Adrenal gland (tissue), 12 donors: Measurements from ENCODE around the gene KDM4C. TPM values are rescaled to one million over a fixed set of nuclear protein-coding genes. Genes with fewer than 3 reads are reported as not detected.

Source experiments
- DNase-seq, 7 donors: peaks; one replicate each; pipeline ENCODE4 v3.0.0-alpha.2; 2019 to 2020
- H3K27ac ChIP-seq, 5 donors: fragments of 200-600 bp; sonication (generic) in 4 of 5; 1 replicate in 3 of 5; 2 replicates in 2 of 5; pipeline versions ENCODE4 v1.5.1 to v1.8.0; 2016 to 2020; ENCODE audit warnings: mild to moderate bottlenecking in 1 of 5
- H3K27me3 ChIP-seq: fragments of 200-600 bp; 2 replicates; pipeline ENCODE4 v1.8.0; 2021
- H3K36me3 ChIP-seq, 2 donors: fragments of 200-600 bp; replicated peaks in 1 of 2; 1 replicate in 1 of 2; 2 replicates in 1 of 2; pipeline versions ENCODE4 v1.5.1 to v1.8.0; 2018 to 2022
- H3K4me1 ChIP-seq, 2 donors: fragments of 200-600 bp; replicated peaks in 1 of 2; 1 replicate in 1 of 2; 2 replicates in 1 of 2; pipeline versions ENCODE4 v1.5.1 to v1.8.0; 2018 to 2021
- H3K4me3 ChIP-seq, 4 donors: fragments of 200-600 bp; sonication (generic) in 3 of 4; one replicate each; pipeline ENCODE4 v1.5.1; 2016 to 2018
- H3K9me3 ChIP-seq, 3 donors: fragments of 200-600 bp; sonication (generic) in 1 of 3; replicated peaks in 1 of 3; 1 replicate in 2 of 3; 2 replicates in 1 of 3; pipeline versions ENCODE4 v1.5.1 to v1.8.0; 2016 to 2021
- POLR2A ChIP-seq, 2 donors: fragments of 450-650 bp; IDR thresholded peaks; one replicate each; pipeline ENCODE4 v1.6.1; 2017; ENCODE audit warnings: antibody characterized with exemption in 2 of 2, mild to moderate bottlenecking in 2 of 2, moderate library complexity in 1 of 2
- WGBS, 4 donors: extraction: QIAGEN DNeasy Blood & Tissue Kit in 2 of 4; methylation state at CpG; one replicate each; pipeline versions ENCODE4 v1.1.5 to v1.1.7; 2013 to 2017; 5-methylcytosine and 5-hydroxymethylcytosine counted together
- intact Hi-C, 2 donors: fragments of 100-400 bp; cut with DNase I; formaldehyde crosslinking; loops; one replicate each; pipeline versions ENCODE4 v1.14.1 to v1.15.0; 2022 to 2023
- polyA plus RNA-seq, 3 donors: library from polyadenylated mRNA; stranded (reverse); fragments of 200-250 nt in 2 of 3; fragments of 350-450 nt in 1 of 3; fragmentation: Illumina TruSeq in 1 of 3; extraction: RNeasy Lipid Tissue Mini Kit (QIAGEN cat#74804) in 1 of 3; gene quantifications; one replicate each; pipeline ENCODE4 v1.2.3, GENCODE V29; 2013 to 2014
- total RNA-seq, 9 donors: library from RNA; depleted of rRNA in 4 of 9; stranded (reverse); fragments of >200 nt in 4 of 9; fragments of 120-200 nt in 1 of 9; fragmentation: NEBNext Ultra II Directional in 1 of 9; extraction: Animal tissue kit (Norgen Biotek cat#: 25700) in 1 of 9; gene quantifications; one replicate each; pipeline versions ENCODE4 v1.1.0 to v1.2.4, GENCODE V29; 2013 to 2023
- TF ChIP-seq, protein P1 (sequence below), 6 experiments: fragments of 450-650 bp in 4 of 6; fragments of 200-600 bp in 2 of 6; sonication (generic) in 1 of 6; IDR thresholded peaks; 1 replicate in 5 of 6; 2 replicates in 1 of 6; pipeline versions ENCODE4 v1.5.1 to v1.8.0; 2016 to 2021; ENCODE audit warnings: antibody characterized with exemption in 6 of 6, mild to moderate bottlenecking in 2 of 6, moderate library complexity in 1 of 6
- donor health status: healthy with polysubstance abuse.
- donor health status: Bipolar disorder and iron deficiency.
- donor health status: DM: yes; HTN: yes; CAD: no.
- donor health status: DM: no; HTN: no; CAD: no.
- donor health status: DM: no; HTN: no; CAD: no.
- donor health status: DM: yes; HTN: yes; CAD: no.

Gene KDM4C
- total and polyA plus RNA-seq, 12 donors: 7.9 to 33.4 (median 23.3) TPM

GRCh38 chr9:7169717-7170389 lies 412.1 kb downstream of the KDM4C start:
- Histone ChIP-seq H3K4me3 (no peak overlapping the region), H3K4me1 (no peaks in the 10 kb centered on the region), H3K36me3 (peaks cover 0 to 10% of the 10 kb centered on the region in 2 donors), H3K27me3 (no peaks in the 10 kb centered on the region), H3K9me3 (no peaks in the 10 kb centered on the region), H3K27ac (no peak overlapping the region)
- no peak for TF ChIP-seq POLR2A (IDR thresholded peaks at IDR 0.05)
- TF ChIP-seq, protein P1, sequence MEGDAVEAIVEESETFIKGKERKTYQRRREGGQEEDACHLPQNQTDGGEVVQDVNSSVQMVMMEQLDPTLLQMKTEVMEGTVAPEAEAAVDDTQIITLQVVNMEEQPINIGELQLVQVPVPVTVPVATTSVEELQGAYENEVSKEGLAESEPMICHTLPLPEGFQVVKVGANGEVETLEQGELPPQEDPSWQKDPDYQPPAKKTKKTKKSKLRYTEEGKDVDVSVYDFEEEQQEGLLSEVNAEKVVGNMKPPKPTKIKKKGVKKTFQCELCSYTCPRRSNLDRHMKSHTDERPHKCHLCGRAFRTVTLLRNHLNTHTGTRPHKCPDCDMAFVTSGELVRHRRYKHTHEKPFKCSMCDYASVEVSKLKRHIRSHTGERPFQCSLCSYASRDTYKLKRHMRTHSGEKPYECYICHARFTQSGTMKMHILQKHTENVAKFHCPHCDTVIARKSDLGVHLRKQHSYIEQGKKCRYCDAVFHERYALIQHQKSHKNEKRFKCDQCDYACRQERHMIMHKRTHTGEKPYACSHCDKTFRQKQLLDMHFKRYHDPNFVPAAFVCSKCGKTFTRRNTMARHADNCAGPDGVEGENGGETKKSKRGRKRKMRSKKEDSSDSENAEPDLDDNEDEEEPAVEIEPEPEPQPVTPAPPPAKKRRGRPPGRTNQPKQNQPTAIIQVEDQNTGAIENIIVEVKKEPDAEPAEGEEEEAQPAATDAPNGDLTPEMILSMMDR (IDR thresholded peaks at IDR 0.05): no peak
- peak in 2 of 7 donors; percentile 21 to 39 for DNase-seq
- intact Hi-C loops: no loop called here
- WGBS, 4 donors: 75 to 83% (median 79%) methylated on average over 3 of the region's 3 CpGs

DNA sequence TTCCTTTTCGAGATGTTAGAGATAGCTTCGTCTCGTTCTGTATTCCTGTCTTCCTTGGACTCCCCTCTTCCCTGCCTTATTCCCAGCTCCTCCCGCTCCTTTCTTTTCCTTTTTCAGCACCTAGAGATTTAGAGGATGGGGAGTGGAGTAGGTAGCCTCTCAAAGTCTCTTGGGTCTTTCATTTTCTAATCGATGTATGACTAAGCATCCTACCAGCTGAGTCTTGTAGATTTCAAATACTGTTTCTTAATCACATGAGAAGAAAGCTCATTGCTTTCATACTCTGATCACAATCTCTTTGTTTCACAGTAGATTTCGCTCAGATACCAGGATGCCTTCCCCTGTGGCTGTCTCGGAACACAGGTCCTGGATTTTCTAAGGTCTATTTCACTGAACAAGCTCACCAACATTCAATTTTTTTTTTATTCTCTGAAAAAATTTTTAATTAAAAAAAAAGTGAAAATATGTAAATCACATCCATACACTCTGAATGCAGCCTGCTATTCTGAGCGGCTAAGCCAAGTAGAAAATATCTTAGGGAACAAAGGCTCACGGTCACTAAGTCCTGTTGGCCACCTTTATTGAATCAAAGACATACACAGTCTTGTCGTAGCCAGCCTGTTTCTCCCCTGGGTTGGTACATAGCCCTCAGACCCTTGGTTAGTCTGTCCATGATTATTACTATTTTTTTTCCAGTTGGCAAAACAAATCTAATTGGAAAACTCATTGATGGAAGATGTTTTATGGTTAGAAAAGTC lies 413.8 kb downstream of the KDM4C start:
- no peaks in the 10 kb centered on the region for H3K36me3 ChIP-seq
- 93 to 97% (median 96%) methylated on average over 10 of the region's 10 CpGs for WGBS, 4 donors
- H3K4me1 ChIP-seq: no peaks in the 10 kb centered on the region
- no peak for DNase-seq
- H3K9me3 ChIP-seq: no peaks in the 10 kb centered on the region
- no peak overlapping the region for H3K27ac ChIP-seq
- intact Hi-C loops: no loop called here
- H3K4me3 ChIP-seq: no peak overlapping the region
- TF ChIP-seq POLR2A (IDR thresholded peaks at IDR 0.05): no peak
- TF ChIP-seq, protein P1 (IDR thresholded peaks at IDR 0.05): no peak
- H3K27me3 ChIP-seq: no peaks in the 10 kb centered on the region

- intact Hi-C loops: no loop called here
- WGBS, 4 donors: 88 to 94% (median 91%) methylated on average over 11 of the region's 11 CpGs
- TF ChIP-seq, protein P1 (IDR thresholded peaks at IDR 0.05): no peak
- no peak for TF ChIP-seq POLR2A (IDR thresholded peaks at IDR 0.05)
- H3K27ac ChIP-seq: no peak overlapping the region
- no peaks in the 10 kb centered on the region for H3K9me3 ChIP-seq
- no peak for DNase-seq
- H3K4me3 ChIP-seq: no peak overlapping the region
- H3K36me3 ChIP-seq: no peaks in the 10 kb centered on the region
- H3K27me3 ChIP-seq: no peaks in the 10 kb centered on the region
- no peaks in the 10 kb centered on the region for H3K4me1 ChIP-seq
Measured at GRCh38 chr9:7172154-7173115, 414.7 kb downstream of the KDM4C start.

- Histone ChIP-seq H3K4me3 (no peak overlapping the region), H3K4me1 (no peaks in the 10 kb centered on the region), H3K9me3 (no peaks in the 10 kb centered on the region), H3K27me3 (no peaks in the 10 kb centered on the region), H3K36me3 (no peaks in the 10 kb centered on the region), H3K27ac (no peak overlapping the region)
- 83 to 90% (median 85%) methylated on average over 3 of the region's 3 CpGs for WGBS, 4 donors
- intact Hi-C loops: no loop called here
- TF ChIP-seq POLR2A (IDR thresholded peaks at IDR 0.05): no peak
- TF ChIP-seq, protein P1 (IDR thresholded peaks at IDR 0.05): no peak
- DNase-seq: no peak
Measured at GRCh38 chr9:7173139-7173538, 415.4 kb downstream of the KDM4C start.
